A673 (cell line): ENCODE results near the gene DIRAS3. TPM values are rescaled to one million over a fixed set of nuclear protein-coding genes. Genes with fewer than 3 reads are reported as not detected.
A peak's percentile ranks its signal among the peaks of the same experiment; 100 is the strongest.

ENCODE experiments used
- BruUV-seq: library from RNA; stranded (reverse); fragments of 400-500 nt; replicated peaks from 2 replicates; lab custom pipeline; 2021; lab: Mats Ljungman, UMichigan
- CTCF ChIA-PET: fragments of 300-600 bp; sonication (Branson Sonifier 250); formaldehyde crosslinking; loops from one replicate; lab custom pipeline; 2022; ENCODE audit warnings: antibody characterized with exemption; lab: Charles Lee
- POLR2A ChIA-PET: fragments of 300-600 bp; sonication (Branson Sonifier 250); formaldehyde crosslinking; loops from one replicate; lab custom pipeline; 2022; ENCODE audit warnings: antibody characterized with exemption; ENCODE audit not compliant: low non-redundant PET; lab: Charles Lee
- DNase-seq: peaks from one replicate; pipeline ENCODE4 v3.0.0-alpha.2; 2015; ENCODE audit warnings: low spot score
- H3K27ac ChIP-seq: fragments of 200-600 bp; sonication (generic); 2 replicates; pipeline ENCODE4 v1.5.1; 2016; ENCODE audit warnings: mixed run types, low read depth, mild to moderate bottlenecking, mixed read lengths, antibody characterized with exemption, low read length; ENCODE audit not compliant: poor library complexity, severe bottlenecking
- H3K27me3 ChIP-seq: fragments of 200-600 bp; sonication (generic); replicated peaks from 2 replicates; pipeline ENCODE4 v1.6.1; 2017; ENCODE audit warnings: mixed run types, low read depth, mild to moderate bottlenecking, mixed read lengths, antibody characterized with exemption, low read length; ENCODE audit not compliant: insufficient read depth, poor library complexity
- H3K36me3 ChIP-seq: fragments of 200-600 bp; sonication (generic); 2 replicates; pipeline ENCODE4 v1.6.1; 2016; ENCODE audit warnings: mixed run types, mild to moderate bottlenecking, mixed read lengths, antibody characterized with exemption, low read length; ENCODE audit not compliant: insufficient read depth, poor library complexity, severe bottlenecking
- H3K4me1 ChIP-seq: fragments of 200-600 bp; sonication (generic); 2 replicates; pipeline ENCODE4 v1.6.1; 2017; ENCODE audit warnings: mixed run types, mild to moderate bottlenecking, mixed read lengths, antibody characterized with exemption, low read length; ENCODE audit not compliant: insufficient read depth, poor library complexity, severe bottlenecking
- H3K4me3 ChIP-seq: fragments of 200-600 bp; sonication (generic); 2 replicates; pipeline ENCODE4 v1.5.1; 2016; ENCODE audit warnings: low read depth, mixed run types, mild to moderate bottlenecking, mixed read lengths, low read length; ENCODE audit not compliant: poor library complexity, severe bottlenecking
- H3K9me3 ChIP-seq: fragments of 200-600 bp; sonication (generic); 2 replicates; pipeline ENCODE4 v1.6.1; 2016; ENCODE audit warnings: mixed run types, low read depth, mild to moderate bottlenecking, mixed read lengths, antibody characterized with exemption, low read length; ENCODE audit not compliant: poor library complexity, severe bottlenecking
- EZH2 ChIP-seq: fragments of 200-600 bp; sonication (generic); IDR thresholded peaks from 2 replicates; pipeline ENCODE4 v1.6.1; 2017; ENCODE audit warnings: borderline replicate concordance, low read depth, mild to moderate bottlenecking, mixed read lengths, antibody characterized with exemption, low read length; ENCODE audit not compliant: poor library complexity, severe bottlenecking
- intact Hi-C: fragments of 100-400 bp; cut with micrococcal nuclease; formaldehyde crosslinking; loops from one replicate; pipeline ENCODE4 v1.10.0; 2022; ENCODE audit not compliant: unreplicated experiment
- total RNA-seq: library from RNA; stranded (reverse); gene quantifications from 2 replicates; pipeline ENCODE4 v1.2.3, GENCODE V29; 2021
- TF ChIP-seq, protein P1 (sequence below): fragments of 300-800, 200-600 bp; sonication (generic); conservative IDR thresholded peaks from 2 replicates; pipeline ENCODE4 v1.5.1; 2017; ENCODE audit warnings: low read depth, mild to moderate bottlenecking, antibody characterized with exemption, low read length, moderate library complexity, mixed read lengths

Gene DIRAS3
- total RNA-seq, 1 experiment from 2014 or later: 1.1 TPM

DNA sequence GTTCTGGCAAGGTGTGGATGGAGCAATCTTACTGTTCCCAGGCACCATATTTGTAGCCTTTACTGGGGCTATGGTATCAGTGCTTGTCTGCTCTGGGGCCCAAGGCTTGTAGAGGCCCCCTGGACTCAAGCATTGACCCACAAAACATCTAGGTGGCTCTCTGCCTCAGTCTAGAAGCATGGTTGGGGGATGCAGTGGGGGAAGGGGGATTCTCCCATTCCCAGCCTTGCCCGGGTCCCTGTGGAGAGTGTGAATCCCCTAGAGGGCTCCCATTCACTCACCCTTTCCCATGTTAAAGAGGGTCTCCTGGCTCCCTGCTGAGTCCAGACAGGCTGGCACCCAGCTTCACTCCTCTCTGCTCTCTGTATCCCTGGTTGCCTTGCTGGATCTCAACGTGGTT is 28.2 kb upstream of the DIRAS3 start:
- no peak for TF ChIP-seq EZH2
- TF ChIP-seq, protein P1, sequence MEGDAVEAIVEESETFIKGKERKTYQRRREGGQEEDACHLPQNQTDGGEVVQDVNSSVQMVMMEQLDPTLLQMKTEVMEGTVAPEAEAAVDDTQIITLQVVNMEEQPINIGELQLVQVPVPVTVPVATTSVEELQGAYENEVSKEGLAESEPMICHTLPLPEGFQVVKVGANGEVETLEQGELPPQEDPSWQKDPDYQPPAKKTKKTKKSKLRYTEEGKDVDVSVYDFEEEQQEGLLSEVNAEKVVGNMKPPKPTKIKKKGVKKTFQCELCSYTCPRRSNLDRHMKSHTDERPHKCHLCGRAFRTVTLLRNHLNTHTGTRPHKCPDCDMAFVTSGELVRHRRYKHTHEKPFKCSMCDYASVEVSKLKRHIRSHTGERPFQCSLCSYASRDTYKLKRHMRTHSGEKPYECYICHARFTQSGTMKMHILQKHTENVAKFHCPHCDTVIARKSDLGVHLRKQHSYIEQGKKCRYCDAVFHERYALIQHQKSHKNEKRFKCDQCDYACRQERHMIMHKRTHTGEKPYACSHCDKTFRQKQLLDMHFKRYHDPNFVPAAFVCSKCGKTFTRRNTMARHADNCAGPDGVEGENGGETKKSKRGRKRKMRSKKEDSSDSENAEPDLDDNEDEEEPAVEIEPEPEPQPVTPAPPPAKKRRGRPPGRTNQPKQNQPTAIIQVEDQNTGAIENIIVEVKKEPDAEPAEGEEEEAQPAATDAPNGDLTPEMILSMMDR: no peak

DNA sequence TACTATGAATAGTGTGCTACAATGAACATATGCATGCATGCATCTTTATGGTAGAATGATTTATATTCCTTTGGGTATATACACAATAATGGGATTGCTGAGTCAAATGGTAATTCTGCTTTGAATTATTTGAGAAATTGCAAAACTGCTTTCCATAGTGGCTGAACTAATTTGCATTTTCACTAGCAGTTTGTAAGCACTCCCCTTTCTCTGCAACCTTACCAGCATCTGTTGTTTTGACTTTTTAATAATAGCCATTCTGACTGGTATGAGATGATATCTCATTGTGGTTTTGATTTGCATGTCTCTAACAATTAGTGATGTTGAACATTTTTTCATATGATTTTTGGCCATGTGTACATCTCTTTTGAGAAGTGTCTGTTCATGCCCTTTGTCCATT is 24.0 kb upstream of the DIRAS3 start:
- intact Hi-C loops: no loop called here
- CTCF ChIA-PET: no interaction called here

More for the DNA sequence above, 28.2 kb upstream of the DIRAS3 start:
- Histone ChIP-seq H3K27me3 (no peaks in the 10 kb centered on the region), H3K27ac (no peak overlapping the region), H3K4me3 (no peak overlapping the region), H3K36me3 (no peaks in the 10 kb centered on the region), H3K9me3 (no peaks in the 10 kb centered on the region), H3K4me1 (peaks cover 5% of the 10 kb centered on the region)
- DNase-seq: no peak
- POLR2A ChIA-PET: no interaction called here
- intact Hi-C loops: no loop called here
- BruUV-seq: no TSS peak
- CTCF ChIA-PET: no interaction called here

DNA sequence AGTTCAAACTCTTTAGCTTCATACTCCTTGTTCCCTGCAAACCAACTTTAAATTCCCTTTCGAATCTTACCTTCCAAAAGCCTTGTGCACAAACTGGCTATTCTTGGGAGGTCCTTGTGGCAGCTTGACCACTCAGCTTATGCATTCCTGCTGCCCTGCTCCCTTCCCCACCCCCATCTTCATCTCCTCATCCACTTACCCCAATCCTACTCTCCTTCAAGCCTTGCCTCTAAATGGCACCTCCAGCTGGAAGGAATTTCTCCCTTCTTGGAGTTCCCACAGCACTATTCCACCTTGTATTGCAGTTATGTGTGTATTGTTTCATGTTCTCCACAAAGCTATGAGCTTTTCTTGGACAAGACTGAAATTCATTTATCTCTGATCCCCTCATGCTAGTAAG is 15.3 kb upstream of the DIRAS3 start:
- POLR2A ChIA-PET: no interaction called here
- Histone ChIP-seq H3K36me3 (no peaks in the 10 kb centered on the region), H3K4me1 (no peaks in the 10 kb centered on the region), H3K27me3 (no peaks in the 10 kb centered on the region), H3K9me3 (no peaks in the 10 kb centered on the region), H3K27ac (no peak overlapping the region), H3K4me3 (no peak overlapping the region)
- DNase-seq: no peak
- CTCF ChIA-PET: no interaction called here
- BruUV-seq: no TSS peak
- intact Hi-C loops: no loop called here
- TF ChIP-seq, protein P1: no peak
- no peak for TF ChIP-seq EZH2

More for the DNA sequence above, 24.0 kb upstream of the DIRAS3 start:
- TF ChIP-seq EZH2: no peak
- TF ChIP-seq, protein P1: no peak
- no peak overlapping the region for H3K27ac ChIP-seq
- peaks cover 5% of the 10 kb centered on the region for H3K4me1 ChIP-seq
- no peaks in the 10 kb centered on the region for H3K36me3 ChIP-seq
- DNase-seq: peak; percentile 5
- POLR2A ChIA-PET: no interaction called here
- BruUV-seq: no TSS peak
- no peaks in the 10 kb centered on the region for H3K27me3 ChIP-seq
- H3K4me3 ChIP-seq: no peak overlapping the region
- no peaks in the 10 kb centered on the region for H3K9me3 ChIP-seq
